ENCODE measurements around the gene ROR2.

ROR2 gene

GRCh38 chr9:91900055-91900796, 49.8 kb downstream of the ROR2 start:
- no peak for DNase-seq

- DNase-seq, result no peak
Measured at GRCh38 chr9:91899594-91899993, 50.4 kb downstream of the ROR2 start.

- no peak for DNase-seq
Measured at GRCh38 chr9:91899219-91899563, 50.8 kb downstream of the ROR2 start.

- no peak for DNase-seq
Measured at GRCh38 chr9:91898451-91899218, 51.4 kb downstream of the ROR2 start.

- no peak for DNase-seq
Measured at GRCh38 chr9:91897201-91897600, 52.8 kb downstream of the ROR2 start.

- DNase-seq, result no peak
Measured at GRCh38 chr9:91896513-91897121, 53.4 kb downstream of the ROR2 start.

- DNase-seq, result no peak
Measured at GRCh38 chr9:91896097-91896496, 53.9 kb downstream of the ROR2 start.

GRCh38 chr9:91894536-91894935, 55.5 kb downstream of the ROR2 start:
- DNase-seq, result no peak

GRCh38 chr9:91894023-91894422, 56.0 kb downstream of the ROR2 start:
- DNase-seq, result no peak

- DNase-seq, result no peak
Measured at GRCh38 chr9:91891915-91892314, 58.1 kb downstream of the ROR2 start.

GRCh38 chr9:91890662-91891061, 59.4 kb downstream of the ROR2 start:
- no peak for DNase-seq

- DNase-seq, result no peak
Measured at GRCh38 chr9:91889161-91889911, 60.7 kb downstream of the ROR2 start.

GRCh38 chr9:91886414-91887076, 63.5 kb downstream of the ROR2 start:
- no peak for DNase-seq

- DNase-seq, result no peak
Measured at GRCh38 chr9:91885746-91886413, 64.1 kb downstream of the ROR2 start.

GRCh38 chr9:91884696-91885687, 65.0 kb downstream of the ROR2 start:
- DNase-seq, result no peak

- no peak for DNase-seq
Measured at GRCh38 chr9:91884153-91884552, 65.9 kb downstream of the ROR2 start.

GRCh38 chr9:91883503-91883902, 66.5 kb downstream of the ROR2 start:
- no peak for DNase-seq

GRCh38 chr9:91882627-91883026, 67.4 kb downstream of the ROR2 start:
- DNase-seq, result no peak

GRCh38 chr9:91880378-91880972, 69.6 kb downstream of the ROR2 start:
- no peak for DNase-seq

GRCh38 chr9:91879231-91879630, 70.8 kb downstream of the ROR2 start:
- no peak for DNase-seq

Data from stimulated activated CD4-positive, alpha-beta T cell treated with anti-CD3 and anti-CD28 coated beads, Interleukin-2, amount 100 ng/mL, for 48 hours (primary cell).